ENCODE data around the gene GARIN3.
"Not testable (repeated sequence)": the region's sequence is repeated elsewhere in the genome, so short reads cannot be mapped to it uniquely, and the experiment has no call there.

Gene GARIN3

DNA sequence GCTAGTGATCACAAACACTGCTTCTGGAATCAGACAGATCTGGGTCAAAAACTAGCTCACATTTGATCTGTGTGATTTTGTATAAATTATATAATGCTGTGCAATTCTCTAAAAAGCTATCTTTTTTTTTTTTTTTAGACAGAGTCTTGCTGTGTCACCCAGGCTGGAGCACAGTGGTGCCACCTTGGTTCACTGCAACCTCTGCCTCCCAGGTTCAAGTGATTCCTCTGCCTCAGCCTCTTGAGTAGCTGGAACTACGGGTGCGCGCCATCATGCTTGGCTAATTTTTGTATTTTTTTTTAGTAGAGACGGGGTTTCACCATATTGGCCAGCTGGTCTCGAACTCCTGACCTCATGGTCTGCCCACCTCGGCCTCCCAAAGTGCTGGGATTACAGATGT lies 19.1 kb upstream of the GARIN3 start:
- DNase-seq (ENCODE audit: low read depth in 2 of 2): not testable (repeated sequence)

DNA sequence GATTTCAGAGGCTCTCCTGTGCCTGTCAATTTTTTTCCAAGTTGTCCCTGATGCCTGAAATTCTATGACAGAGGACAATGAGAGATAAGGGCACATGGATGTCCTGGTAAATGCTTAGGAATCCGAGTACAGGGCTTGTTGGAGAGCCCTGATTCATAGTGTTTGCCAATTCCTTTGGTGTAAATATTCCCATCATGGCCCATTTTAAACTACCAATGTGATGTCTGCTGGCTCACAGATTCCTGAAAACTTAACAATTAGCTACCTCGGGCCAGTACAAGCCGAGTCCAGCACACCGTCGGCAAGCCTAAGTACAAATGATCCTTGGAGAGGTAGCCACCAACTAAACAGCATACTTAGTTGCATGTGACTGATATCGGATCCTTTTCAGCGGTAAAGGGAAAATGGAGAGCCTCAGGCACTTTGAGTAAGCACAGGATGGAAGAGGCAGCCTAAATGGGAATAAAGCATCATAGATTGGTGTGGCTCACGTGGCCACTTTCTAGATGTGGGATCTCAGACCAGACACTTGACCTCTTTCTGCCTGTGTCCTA lies 18.1 kb upstream of the GARIN3 start:
- DNase-seq (ENCODE audit: low read depth in 2 of 2): no peak

DNA sequence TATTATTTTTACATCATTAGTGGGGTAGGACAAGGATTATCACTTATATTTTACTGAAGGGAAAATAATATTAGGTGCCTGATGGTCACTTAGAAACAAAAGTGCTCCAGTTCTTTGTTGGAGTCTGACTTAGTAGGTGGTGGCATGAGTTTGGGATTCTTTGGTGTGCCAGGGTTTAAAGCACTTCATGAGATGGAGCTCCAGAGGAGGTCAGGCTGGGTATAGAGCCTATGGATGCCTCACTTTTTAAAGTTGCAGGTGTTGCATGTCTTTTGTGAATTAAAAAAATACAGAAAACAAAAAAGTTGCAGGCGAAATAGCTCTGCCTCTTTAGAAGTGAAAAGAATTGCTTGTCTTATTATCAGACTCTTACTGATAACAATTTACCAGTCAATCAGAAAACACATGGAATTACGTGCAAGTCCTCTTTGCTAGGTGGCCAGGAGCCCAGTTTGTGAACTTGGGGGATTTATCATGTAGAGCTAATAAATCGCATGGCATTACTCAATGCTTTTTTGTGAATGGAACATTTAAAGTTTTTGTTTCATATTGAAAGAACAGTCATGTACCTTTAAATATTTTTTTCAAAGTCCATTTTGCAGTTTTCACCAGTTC lies 16.2 kb upstream of the GARIN3 start:
- DNase-seq (ENCODE audit: low read depth in 2 of 2): no peak

- no peak for DNase-seq (ENCODE audit: low read depth in 2 of 2)
Observed at GRCh38 chr5:157180374-157181264, 14.6 kb upstream of the GARIN3 start, which contains the start of gene ITK. Gene ITK, plus strand, starts transcription at chr5:157180840. Its CDS starts 138 bp downstream, at chr5:157180978.

DNA sequence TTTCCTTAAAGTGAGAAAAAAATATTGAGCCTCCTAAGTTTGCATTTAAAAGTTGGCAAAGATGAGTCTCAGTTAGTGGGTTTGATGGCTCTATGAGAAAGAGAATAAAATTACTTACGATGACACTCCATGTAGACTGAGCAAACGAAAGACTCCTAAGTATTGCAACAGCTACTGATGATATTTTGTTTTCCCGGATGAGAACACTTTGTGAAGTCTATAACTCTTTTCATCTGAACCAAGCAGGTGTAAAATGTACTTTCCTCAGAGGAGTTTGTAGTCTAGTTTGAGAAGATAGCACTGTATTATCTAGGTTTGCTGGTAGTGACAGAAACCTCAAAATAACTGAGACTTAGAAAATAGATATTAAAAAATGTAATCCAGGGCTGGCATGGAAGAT lies 12.9 kb upstream of the GARIN3 start:
- DNase-seq (ENCODE audit: low read depth in 2 of 2): no peak

- DNase-seq (ENCODE audit: low read depth in 2 of 2): no peak
Observed at GRCh38 chr5:157177953-157178352, 11.9 kb upstream of the GARIN3 start.

DNA sequence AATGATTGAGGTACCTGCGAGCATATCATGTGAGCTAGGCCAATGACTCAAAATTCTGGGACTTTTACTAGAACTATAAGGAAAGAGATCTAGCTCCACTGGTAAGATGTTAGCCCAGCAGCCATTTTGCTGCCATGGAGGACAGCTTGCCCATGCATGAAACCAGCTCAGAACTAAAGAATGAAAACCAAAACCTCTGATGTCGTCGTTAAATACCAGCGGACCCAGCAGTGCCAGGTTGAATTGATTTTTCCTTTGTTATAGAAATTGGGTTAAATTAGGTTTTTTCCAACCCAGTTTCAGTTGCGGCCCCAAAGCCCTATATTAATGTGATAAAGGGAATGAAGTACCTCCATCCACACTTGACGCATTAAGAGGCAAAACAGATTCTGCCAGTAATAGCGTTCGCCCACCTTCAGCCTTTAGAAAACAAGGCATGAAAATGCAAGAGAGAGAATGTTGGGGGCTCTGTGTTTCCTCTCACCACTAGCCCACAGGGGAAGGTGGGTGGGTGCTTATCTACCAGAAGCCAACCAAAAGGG lies 9.1 kb upstream of the GARIN3 start:
- no peak for DNase-seq (ENCODE audit: low read depth in 2 of 2)

GRCh38 chr5:157172403-157172802 lies 6.3 kb upstream of the GARIN3 start:
- peak; percentile 73 to 80 for DNase-seq (ENCODE audit: low read depth in 2 of 2)

DNA sequence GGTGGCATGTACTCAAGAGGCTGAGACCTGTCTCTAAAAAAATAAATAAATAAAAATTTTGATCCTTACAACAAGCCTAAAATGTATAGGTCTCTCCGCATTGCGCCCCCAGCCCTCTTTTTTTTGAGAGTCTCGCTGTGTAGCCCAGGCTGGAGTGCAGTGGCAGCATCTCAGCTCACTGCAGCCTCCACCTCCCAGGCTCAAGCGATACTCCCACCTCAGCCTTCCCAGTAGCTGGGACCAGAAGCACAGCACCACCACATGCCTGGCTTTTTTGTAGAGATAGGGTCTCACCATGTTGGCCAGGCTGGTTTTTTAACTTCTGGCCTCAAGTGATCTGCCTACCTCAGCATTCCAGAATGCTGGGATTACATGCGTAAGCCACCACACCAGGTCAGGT lies 2.2 kb upstream of the GARIN3 start:
- no peak for DNase-seq (ENCODE audit: low read depth in 2 of 2)

GRCh38 chr5:157167214-157167621 lies 1.2 kb upstream of the GARIN3 start:
- DNase-seq (ENCODE audit: low read depth in 2 of 2): no peak

- no peak for DNase-seq (ENCODE audit: low read depth in 2 of 2)
Observed at GRCh38 chr5:157165668-157166067, 396 bp downstream of the GARIN3 start.

- DNase-seq (ENCODE audit: low read depth in 2 of 2): no peak
Observed at GRCh38 chr5:157165261-157165660, 803 bp downstream of the GARIN3 start.

GRCh38 chr5:157164521-157164920 lies 1.5 kb downstream of the GARIN3 start:
- no peak for DNase-seq (ENCODE audit: low read depth in 2 of 2)

DNA sequence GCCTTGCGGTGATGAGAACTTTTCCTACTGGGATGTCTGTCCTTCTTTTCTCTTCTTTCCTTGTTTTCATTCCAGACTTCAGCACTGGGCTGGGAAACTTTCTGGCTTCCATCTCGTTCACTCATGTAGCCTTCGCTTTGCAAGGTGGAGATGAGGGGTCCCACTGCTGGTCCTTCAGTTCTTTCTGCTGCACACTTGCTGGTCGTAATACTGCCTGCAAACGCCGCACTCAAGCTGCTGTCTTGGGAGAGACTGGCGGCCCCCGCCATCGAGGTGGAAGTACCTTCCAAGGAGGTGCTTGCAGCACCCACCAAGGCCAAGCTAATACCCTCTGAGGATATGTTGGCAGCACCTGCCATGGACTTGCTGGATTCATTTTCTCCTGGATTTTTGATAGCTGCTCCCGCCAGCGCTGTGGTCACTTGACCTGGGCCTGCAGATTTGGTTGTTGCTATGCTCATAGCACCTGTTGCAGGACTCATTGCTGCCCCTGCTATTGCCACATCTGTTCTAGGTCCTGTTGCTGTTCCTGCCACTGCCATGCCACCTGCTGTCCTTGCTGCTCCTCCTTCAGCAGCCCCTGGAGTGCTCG lies 3.0 kb downstream of the GARIN3 start:
- no peak for DNase-seq (ENCODE audit: low read depth in 2 of 2)

DNA sequence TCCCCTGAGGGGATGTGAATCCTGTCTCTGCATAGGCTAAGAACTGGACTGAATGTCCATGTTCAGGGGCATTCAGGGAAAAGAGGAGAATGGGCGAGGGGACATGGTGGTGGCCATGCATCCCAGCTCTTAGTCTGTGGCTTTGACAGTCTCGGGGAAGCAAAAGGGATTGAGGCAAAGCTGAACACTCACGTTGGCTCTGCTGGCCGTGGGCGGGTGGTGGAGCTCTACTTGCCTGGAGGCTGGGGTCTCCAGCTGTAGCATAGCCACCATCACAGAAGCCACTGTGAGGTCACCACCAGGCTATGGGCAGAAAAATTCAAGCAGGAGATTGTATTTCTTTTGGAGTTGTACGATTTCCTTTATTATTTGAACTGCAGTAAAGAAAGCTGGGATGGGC lies 4.1 kb downstream of the GARIN3 start:
- no peak for DNase-seq (ENCODE audit: low read depth in 2 of 2)

GRCh38 chr5:157160001-157160400 lies 6.1 kb downstream of the GARIN3 start:
- DNase-seq (ENCODE audit: low read depth in 2 of 2): no peak

GRCh38 chr5:157159209-157159751 lies 6.8 kb downstream of the GARIN3 start:
- DNase-seq (ENCODE audit: low read depth in 2 of 2): no peak

DNA sequence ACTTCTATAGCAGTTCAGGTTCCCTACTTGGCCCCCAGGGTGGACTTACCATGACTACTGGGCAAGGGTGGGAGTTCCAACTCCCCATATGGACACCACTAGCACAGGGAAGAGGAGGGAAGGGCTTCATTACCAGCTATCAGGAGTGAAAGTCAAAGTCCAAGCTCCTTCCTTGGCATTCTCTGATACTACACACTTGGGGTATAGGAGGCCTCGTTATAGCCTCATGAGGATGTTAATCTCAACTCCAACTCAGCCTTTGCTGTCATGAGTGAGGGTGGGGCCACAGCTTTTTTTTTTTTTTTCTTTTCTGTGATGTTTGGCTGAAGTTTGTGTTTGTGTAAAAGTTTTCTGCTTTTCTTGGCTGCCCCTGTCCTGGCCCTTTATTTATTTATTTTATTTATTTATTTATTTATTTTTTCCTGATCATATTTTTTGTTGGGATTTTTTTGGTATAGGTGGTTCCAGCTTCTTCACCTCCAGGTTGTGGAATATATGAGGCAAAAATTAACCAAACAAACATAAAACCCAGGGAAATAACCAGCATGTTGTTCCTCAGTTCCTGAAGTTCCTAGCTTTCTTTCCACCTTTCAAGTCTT lies 8.7 kb downstream of the GARIN3 start:
- no peak for DNase-seq (ENCODE audit: low read depth in 2 of 2)

- no peak for DNase-seq (ENCODE audit: low read depth in 2 of 2)
Observed at GRCh38 chr5:157155297-157155696, 10.8 kb downstream of the GARIN3 start.

DNA sequence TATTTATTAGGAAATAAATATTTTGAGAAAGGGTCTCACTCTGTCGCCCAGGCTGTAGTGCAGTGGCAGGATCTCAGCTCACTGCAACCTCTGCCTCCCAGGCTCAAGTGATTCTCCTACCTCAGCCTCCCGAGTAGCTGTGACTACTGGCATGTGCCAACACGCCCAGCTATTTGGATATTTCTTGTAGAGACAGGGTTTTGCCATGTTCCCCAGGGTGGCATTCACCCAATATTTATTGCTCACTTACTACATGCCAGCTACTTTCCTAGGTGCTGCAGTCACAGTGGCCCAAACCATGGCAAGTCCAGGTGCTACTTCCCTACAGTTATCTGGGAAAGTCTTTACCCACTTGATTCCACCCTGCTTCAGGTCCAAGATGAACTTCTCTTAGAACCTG lies 15.1 kb downstream of the GARIN3 start:
- DNase-seq (ENCODE audit: low read depth in 2 of 2): no peak
